Measurements from ENCODE around the gene P2RX6.

- no peak for TF ChIP-seq POLR2A (IDR thresholded peaks at IDR 0.05)
- TF ChIP-seq, protein P1, sequence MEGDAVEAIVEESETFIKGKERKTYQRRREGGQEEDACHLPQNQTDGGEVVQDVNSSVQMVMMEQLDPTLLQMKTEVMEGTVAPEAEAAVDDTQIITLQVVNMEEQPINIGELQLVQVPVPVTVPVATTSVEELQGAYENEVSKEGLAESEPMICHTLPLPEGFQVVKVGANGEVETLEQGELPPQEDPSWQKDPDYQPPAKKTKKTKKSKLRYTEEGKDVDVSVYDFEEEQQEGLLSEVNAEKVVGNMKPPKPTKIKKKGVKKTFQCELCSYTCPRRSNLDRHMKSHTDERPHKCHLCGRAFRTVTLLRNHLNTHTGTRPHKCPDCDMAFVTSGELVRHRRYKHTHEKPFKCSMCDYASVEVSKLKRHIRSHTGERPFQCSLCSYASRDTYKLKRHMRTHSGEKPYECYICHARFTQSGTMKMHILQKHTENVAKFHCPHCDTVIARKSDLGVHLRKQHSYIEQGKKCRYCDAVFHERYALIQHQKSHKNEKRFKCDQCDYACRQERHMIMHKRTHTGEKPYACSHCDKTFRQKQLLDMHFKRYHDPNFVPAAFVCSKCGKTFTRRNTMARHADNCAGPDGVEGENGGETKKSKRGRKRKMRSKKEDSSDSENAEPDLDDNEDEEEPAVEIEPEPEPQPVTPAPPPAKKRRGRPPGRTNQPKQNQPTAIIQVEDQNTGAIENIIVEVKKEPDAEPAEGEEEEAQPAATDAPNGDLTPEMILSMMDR (IDR thresholded peaks at IDR 0.05), result no peak
These were observed 58.5 kb downstream of the P2RX6 start for GRCh38 chr22:21073482-21073881.

Measured in uterus (tissue), 2 donors.